CD4-positive, alpha-beta memory T cell (primary cell): ENCODE results near the gene HBA1. TPM values are rescaled to one million over a fixed set of nuclear protein-coding genes. Genes with fewer than 3 reads are reported as not detected.
A peak's percentile ranks its signal among the peaks of the same experiment; 100 is the strongest.

ENCODE experiments used
- CTCF ChIA-PET: fragments of 350-600 bp; sonication (Branson Sonifier 250); formaldehyde crosslinking; loops from one replicate; lab custom pipeline; 2021; ENCODE audit warnings: inconsistent platforms; ENCODE audit not compliant: partially characterized antibody; lab: Charles Lee
- POLR2A ChIA-PET: fragments of 350-600 bp; sonication (Branson Sonifier 250); formaldehyde crosslinking; loops from one replicate; lab custom pipeline; 2021; ENCODE audit not compliant: partially characterized antibody; lab: Charles Lee
- DNase-seq, 5 donors: peaks; one replicate each; pipeline versions ENCODE4 v3.0.0 to v3.0.0-alpha.2; 2020 to 2022; ENCODE audit warnings: mixed read lengths in 1 of 5
- H3K27ac ChIP-seq: one replicate; pipeline ENCODE4 v1.7.0; 2013; ENCODE audit warnings: low read depth, low read length
- H3K27me3 ChIP-seq: 2 replicates; pipeline ENCODE4 v1.7.0; 2013; ENCODE audit warnings: mild to moderate bottlenecking, low read length, moderate library complexity; ENCODE audit not compliant: insufficient read depth
- H3K36me3 ChIP-seq: 2 replicates; pipeline ENCODE4 v1.7.0; 2013; ENCODE audit warnings: mild to moderate bottlenecking, low read length, moderate library complexity; ENCODE audit not compliant: insufficient read depth
- H3K4me1 ChIP-seq: 2 replicates; pipeline ENCODE4 v1.7.0; 2013; ENCODE audit warnings: mild to moderate bottlenecking, low read length, moderate library complexity; ENCODE audit not compliant: insufficient read depth
- H3K4me3 ChIP-seq, 2 donors: one replicate each; pipeline ENCODE4 v1.7.0; 2013; ENCODE audit warnings: low read length in 2 of 2, mild to moderate bottlenecking in 1 of 2
- H3K9me3 ChIP-seq, 2 donors: one replicate each; pipeline ENCODE4 v1.7.0; 2013; ENCODE audit warnings: low read length in 2 of 2, control low read depth in 1 of 2; ENCODE audit not compliant: control insufficient read depth in 1 of 2
- H3K27ac Mint-ChIP-seq, 7 donors: one replicate each; pipeline ENCODE4 v1.8.0; 2020 to 2021; ENCODE audit warnings: mixed read lengths in 7 of 7, mild to moderate bottlenecking in 6 of 7, inconsistent platforms in 3 of 7, moderate library complexity in 3 of 7
- H3K27me3 Mint-ChIP-seq, 2 donors: one replicate each; pipeline ENCODE4 v1.8.0; 2020 to 2021; ENCODE audit warnings: mixed read lengths in 2 of 2
- H3K36me3 Mint-ChIP-seq, 2 donors: one replicate each; pipeline ENCODE4 v1.8.0; 2020 to 2021; ENCODE audit warnings: mixed read lengths in 2 of 2, inconsistent platforms in 1 of 2, mild to moderate bottlenecking in 1 of 2
- H3K4me1 Mint-ChIP-seq, 4 donors: one replicate each; pipeline ENCODE4 v1.8.0; 2020 to 2021; ENCODE audit warnings: mixed read lengths in 4 of 4, mild to moderate bottlenecking in 1 of 4
- H3K4me3 Mint-ChIP-seq, 8 donors: one replicate each; pipeline ENCODE4 v1.8.0; 2020 to 2021; ENCODE audit warnings: mixed read lengths in 8 of 8, mild to moderate bottlenecking in 7 of 8, moderate library complexity in 6 of 8, inconsistent platforms in 3 of 8
- H3K9me3 Mint-ChIP-seq, 8 donors: one replicate each; pipeline ENCODE4 v1.8.0; 2020 to 2021; ENCODE audit warnings: mixed read lengths in 8 of 8, mild to moderate bottlenecking in 5 of 8, inconsistent platforms in 3 of 8, moderate library complexity in 1 of 8
- intact Hi-C: fragments of 100-400 bp; cut with micrococcal nuclease; formaldehyde crosslinking; loops from one replicate; pipeline ENCODE4 v1.15.1; 2023
- polyA plus RNA-seq, 2 donors: library from polyadenylated mRNA; unstranded; fragments of 300-500 nt; fragmentation: Illumina TruSeq; gene quantifications; one replicate each; pipeline ENCODE4 v1.2.3, GENCODE V29; 2021
- total RNA-seq, 2 experiments: library from RNA; stranded (reverse); gene quantifications; one replicate each; pipeline ENCODE4 v1.2.3, GENCODE V29; 2021

HBA1 gene
- total and polyA plus RNA-seq, 4 experiments from 2014 or later, result 0.76 TPM; not detected in 3

DNA sequence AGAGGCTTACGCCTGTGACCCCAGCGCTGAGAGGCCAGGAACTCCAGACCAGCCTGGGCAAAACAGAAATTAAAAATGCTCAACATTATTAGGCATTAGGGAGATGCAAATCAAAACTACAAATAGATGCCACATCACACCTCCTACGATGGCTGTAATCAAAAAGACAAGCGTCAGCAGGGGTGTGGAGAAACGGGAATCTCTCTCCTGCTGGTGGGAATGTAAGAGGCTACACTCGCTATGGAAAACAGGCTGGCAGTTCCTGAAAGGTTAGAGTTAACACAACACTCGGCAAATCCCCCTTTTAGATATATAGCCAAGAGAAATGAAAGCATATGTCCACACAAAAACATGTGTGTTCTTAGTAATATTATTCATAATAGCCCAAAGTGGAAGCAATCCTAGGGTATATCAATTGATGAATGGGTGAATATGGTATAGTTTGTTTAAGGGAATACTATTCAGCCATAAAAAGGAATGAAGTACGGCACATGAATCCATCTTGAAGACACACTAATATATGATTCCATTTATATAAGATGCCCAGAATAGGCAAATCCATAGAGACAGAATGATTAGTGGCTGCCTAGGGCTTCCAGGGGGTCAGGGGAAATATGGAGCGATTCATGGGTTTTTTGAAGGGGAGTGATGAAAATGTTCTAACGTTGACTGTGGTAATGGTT is 36.2 kb upstream of the HBA1 start:
- Mint-ChIP-seq H3K9me3 (peaks cover 0 to 4% (median 0%) of the 10 kb centered on the region in 8 donors), H3K36me3 (peaks cover 0 to 3% of the 10 kb centered on the region in 2 donors), H3K27ac (peak overlapping the region in 5 of 7 donors; percentile 0 to 78 (median 48)), H3K27me3 (peaks cover 4% of the 10 kb centered on the region in 2 donors), H3K4me3 (peak overlapping the region in 7 of 8 donors; percentile 23 to 61 (median 45)), H3K4me1 (peaks cover 5 to 19% (median 9%) of the 10 kb centered on the region in 4 donors)
- CTCF ChIA-PET, result no interaction called here
- POLR2A ChIA-PET, result no interaction called here
- DNase-seq, result no peak
- Histone ChIP-seq H3K9me3 (no peaks in the 10 kb centered on the region), H3K27ac (no peak overlapping the region), H3K36me3 (no peaks in the 10 kb centered on the region), H3K27me3 (no peaks in the 10 kb centered on the region), H3K4me3 (no peak overlapping the region), H3K4me1 (peaks cover 14% of the 10 kb centered on the region)
- intact Hi-C loops, result no loop called here

DNA sequence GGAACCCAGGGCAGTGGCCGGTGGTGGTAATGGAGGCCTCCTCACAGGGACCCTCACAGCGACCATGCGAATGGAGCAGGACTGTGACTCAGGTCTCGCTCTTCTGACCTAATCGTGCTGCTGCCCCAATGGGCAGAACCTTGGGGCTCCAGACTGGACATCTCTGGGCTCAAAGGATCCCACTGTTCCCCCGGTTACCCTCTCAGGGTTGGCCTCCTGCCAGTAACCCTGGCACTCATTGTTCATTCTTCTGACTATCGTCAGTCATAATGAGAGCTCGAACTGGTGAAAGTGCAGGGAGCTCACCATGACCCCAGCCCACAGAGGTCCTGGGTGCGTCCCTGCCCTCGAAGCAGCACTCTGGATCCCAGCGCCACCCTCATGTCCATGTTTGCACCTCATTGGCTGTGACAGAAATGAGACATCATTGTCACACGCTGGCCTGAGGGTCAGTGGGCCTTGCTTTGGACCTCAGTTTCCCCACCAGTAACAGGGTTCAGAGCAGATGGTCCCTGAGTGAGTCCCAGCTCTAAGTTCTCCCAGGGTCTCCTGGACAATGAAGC is 34.0 kb upstream of the HBA1 start:
- Histone ChIP-seq H3K27me3 (no peaks in the 10 kb centered on the region), H3K4me3 (no peak overlapping the region), H3K4me1 (peaks cover 5% of the 10 kb centered on the region), H3K36me3 (no peaks in the 10 kb centered on the region), H3K9me3 (no peaks in the 10 kb centered on the region), H3K27ac (no peak overlapping the region)
- peaks cover 0 to 4% (median 0%) of the 10 kb centered on the region in 8 donors for H3K9me3 Mint-ChIP-seq
- intact Hi-C loops, result no loop called here
- DNase-seq, result no peak
- no peak overlapping the region for H3K4me3 Mint-ChIP-seq
- no peak overlapping the region for H3K27ac Mint-ChIP-seq
- peaks cover 2 to 12% (median 5%) of the 10 kb centered on the region in 4 donors for H3K4me1 Mint-ChIP-seq
- peaks cover 0 to 3% of the 10 kb centered on the region in 2 donors for H3K36me3 Mint-ChIP-seq
- ChIA-PET CTCF (no interaction called here), POLR2A (no interaction called here)
- peaks cover 5 to 8% of the 10 kb centered on the region in 2 donors for H3K27me3 Mint-ChIP-seq

DNA sequence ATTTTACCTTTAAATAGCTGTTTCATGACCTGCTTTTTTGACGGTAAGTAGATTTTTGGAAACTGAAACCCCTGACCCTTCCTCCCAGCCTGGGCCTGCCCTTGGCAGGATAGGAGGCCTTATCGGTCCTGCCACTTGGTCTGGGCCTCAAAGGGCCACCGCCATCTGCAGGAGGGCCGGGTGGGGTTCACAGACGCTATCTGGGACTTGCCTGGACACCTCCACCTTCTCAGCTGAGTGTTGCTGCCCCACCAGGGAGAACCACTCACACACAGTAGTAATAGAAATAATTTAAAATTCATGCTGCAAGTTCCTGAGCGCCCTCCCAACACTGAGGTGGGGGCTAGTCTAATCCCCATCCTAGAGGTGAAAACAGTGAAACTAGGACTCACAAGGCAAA is 33.4 kb upstream of the HBA1 start:
- intact Hi-C loops, result no loop called here

DNA sequence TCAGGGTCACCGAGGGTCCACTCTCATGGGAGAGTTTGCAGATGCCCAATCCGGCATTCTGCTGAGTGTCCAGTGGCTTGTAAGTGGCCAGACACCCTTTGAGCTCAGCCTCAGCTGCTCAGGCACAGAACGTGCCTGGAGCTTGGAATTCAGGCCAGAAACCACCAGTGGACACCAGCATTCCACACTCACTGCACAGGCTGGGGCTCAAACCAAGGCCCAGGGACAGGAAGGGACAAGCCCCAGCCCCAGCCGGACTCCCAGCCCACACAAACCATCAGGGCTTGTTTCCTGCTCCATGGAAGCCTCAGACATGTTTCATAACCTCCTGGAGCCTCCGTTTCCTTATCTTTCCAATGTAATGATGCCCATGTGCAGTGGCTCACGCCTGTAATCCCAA is 33.0 kb upstream of the HBA1 start:
- peaks cover 5 to 9% of the 10 kb centered on the region in 2 donors for H3K27me3 Mint-ChIP-seq
- no peak overlapping the region for H3K4me3 ChIP-seq
- H3K4me1 ChIP-seq, result no peaks in the 10 kb centered on the region
- no peak overlapping the region for H3K4me3 Mint-ChIP-seq
- no peak overlapping the region for H3K27ac ChIP-seq
- DNase-seq, result no peak
- H3K27me3 ChIP-seq, result no peaks in the 10 kb centered on the region
- no peak overlapping the region for H3K27ac Mint-ChIP-seq
- peaks cover 2 to 6% (median 4%) of the 10 kb centered on the region in 4 donors for H3K4me1 Mint-ChIP-seq
- H3K36me3 Mint-ChIP-seq, result peaks cover 0 to 3% of the 10 kb centered on the region in 2 donors
- no peaks in the 10 kb centered on the region for H3K36me3 ChIP-seq
- ChIA-PET CTCF (no interaction called here), POLR2A (no interaction called here)
- intact Hi-C loops, result no loop called here
- H3K9me3 ChIP-seq, result no peaks in the 10 kb centered on the region
- peaks cover 0 to 4% (median 0%) of the 10 kb centered on the region in 8 donors for H3K9me3 Mint-ChIP-seq

More for the DNA sequence above, 33.4 kb upstream of the HBA1 start:
- Histone ChIP-seq H3K27ac (no peak overlapping the region), H3K36me3 (no peaks in the 10 kb centered on the region), H3K4me1 (no peaks in the 10 kb centered on the region), H3K27me3 (no peaks in the 10 kb centered on the region), H3K4me3 (no peak overlapping the region), H3K9me3 (no peaks in the 10 kb centered on the region)
- Mint-ChIP-seq H3K36me3 (peaks cover 0 to 3% of the 10 kb centered on the region in 2 donors), H3K9me3 (peaks cover 0 to 4% (median 0%) of the 10 kb centered on the region in 8 donors), H3K4me3 (no peak overlapping the region), H3K27ac (no peak overlapping the region), H3K4me1 (peaks cover 2 to 7% (median 4%) of the 10 kb centered on the region in 4 donors), H3K27me3 (peaks cover 5 to 8% of the 10 kb centered on the region in 2 donors)
- ChIA-PET POLR2A (no interaction called here), CTCF (no interaction called here)
- DNase-seq, result no peak

DNA sequence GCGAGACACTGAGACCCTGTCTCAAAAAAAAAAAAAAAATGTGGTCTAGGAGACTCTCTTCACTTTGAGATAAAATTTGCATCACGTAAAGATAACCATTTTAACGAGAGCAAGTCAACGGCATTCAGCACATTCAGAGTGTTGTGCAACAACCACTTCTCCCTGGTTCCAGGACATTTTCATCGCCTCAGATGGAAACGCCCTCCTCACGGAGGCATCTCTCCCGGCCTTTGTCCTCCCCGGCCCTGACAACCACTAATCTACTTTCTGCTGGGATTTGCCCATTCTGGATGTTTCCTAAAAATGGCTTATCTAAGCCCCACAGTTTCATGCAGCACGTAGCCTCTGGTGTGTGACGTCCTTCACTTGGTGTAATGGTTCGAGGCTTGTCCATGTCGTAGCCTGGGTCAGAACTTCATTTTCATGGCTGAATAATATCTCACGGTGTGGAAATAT is 31.7 kb upstream of the HBA1 start:
- Mint-ChIP-seq H3K27me3 (peaks cover 5 to 11% of the 10 kb centered on the region in 2 donors), H3K36me3 (no peaks in the 10 kb centered on the region), H3K4me1 (no peaks in the 10 kb centered on the region), H3K27ac (peak overlapping the region in 1 of 7 donors; percentile 41), H3K9me3 (no peaks in the 10 kb centered on the region), H3K4me3 (no peak overlapping the region)
- CTCF ChIA-PET, result no interaction called here
- Histone ChIP-seq H3K27ac (no peak overlapping the region), H3K9me3 (no peaks in the 10 kb centered on the region), H3K4me1 (no peaks in the 10 kb centered on the region), H3K27me3 (no peaks in the 10 kb centered on the region), H3K4me3 (no peak overlapping the region), H3K36me3 (no peaks in the 10 kb centered on the region)
- DNase-seq, result no peak
- intact Hi-C loops, result no loop called here
- POLR2A ChIA-PET, result no interaction called here

DNA sequence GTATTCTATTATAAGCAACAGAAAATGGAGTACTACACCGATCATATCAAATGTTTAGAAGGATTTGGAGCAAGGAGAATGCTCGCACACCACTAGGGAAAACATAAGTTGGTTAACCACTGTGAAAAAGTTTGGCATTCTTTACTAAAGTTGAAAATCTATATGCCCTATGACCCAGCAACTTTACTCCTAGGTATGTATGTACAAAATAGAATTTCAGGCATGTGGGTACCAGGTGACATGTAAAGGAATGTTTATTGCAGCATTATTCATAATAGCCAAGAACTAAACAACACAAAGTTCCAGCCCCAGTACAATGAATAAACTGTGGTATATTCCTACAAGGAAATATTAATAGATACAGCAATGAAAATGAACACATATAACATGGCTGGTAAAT is 29.8 kb upstream of the HBA1 start:
- DNase-seq, result no peak
- Histone ChIP-seq H3K36me3 (no peaks in the 10 kb centered on the region), H3K27ac (no peak overlapping the region), H3K4me1 (no peaks in the 10 kb centered on the region), H3K4me3 (no peak overlapping the region), H3K27me3 (no peaks in the 10 kb centered on the region), H3K9me3 (no peaks in the 10 kb centered on the region)
- no peaks in the 10 kb centered on the region for H3K4me1 Mint-ChIP-seq
- peaks cover 11 to 17% of the 10 kb centered on the region in 2 donors for H3K27me3 Mint-ChIP-seq
- no peak overlapping the region for H3K4me3 Mint-ChIP-seq
- peak overlapping the region in 1 of 7 donors; percentile 17 for H3K27ac Mint-ChIP-seq
- POLR2A ChIA-PET, result no interaction called here
- no peaks in the 10 kb centered on the region for H3K36me3 Mint-ChIP-seq
- intact Hi-C loops, result no loop called here
- CTCF ChIA-PET, result no interaction called here
- no peaks in the 10 kb centered on the region for H3K9me3 Mint-ChIP-seq

DNA sequence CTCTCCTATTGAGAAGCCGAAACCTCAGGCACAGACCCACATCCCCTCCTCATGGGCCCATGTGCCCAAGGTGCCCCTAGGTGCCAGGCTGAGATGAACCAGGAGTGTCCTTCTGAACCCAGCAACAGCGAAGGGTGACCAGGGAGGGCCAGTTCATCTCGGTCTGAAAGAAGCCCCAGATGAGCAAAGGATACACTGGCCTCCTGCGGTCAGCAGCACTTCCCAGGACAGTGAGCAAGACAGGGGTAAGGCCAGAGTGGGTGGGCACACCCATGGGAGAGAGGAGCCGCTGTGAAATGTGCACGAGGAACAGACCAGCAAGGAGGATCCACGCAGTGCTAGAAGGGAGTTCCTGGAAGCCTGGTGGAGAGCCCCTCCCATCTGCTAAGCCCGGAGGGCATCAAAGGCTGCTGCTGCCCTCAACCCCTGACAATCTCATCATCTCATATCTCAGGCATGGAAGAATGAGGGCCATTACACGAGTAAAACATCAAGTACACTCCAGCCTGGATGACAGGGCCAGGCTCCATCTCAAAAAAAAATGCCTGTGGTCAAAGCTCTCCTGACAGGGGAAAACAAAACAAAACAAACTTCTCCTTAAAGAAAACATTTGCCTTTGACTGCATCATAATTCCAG is 27.3 kb upstream of the HBA1 start:
- CTCF ChIA-PET, result no interaction called here
- H3K9me3 Mint-ChIP-seq, result peaks cover 0 to 2% (median 0%) of the 10 kb centered on the region in 8 donors
- no peak overlapping the region for H3K4me3 Mint-ChIP-seq

More for the DNA sequence above, 27.3 kb upstream of the HBA1 start:
- POLR2A ChIA-PET, result no interaction called here
- H3K9me3 ChIP-seq, result no peaks in the 10 kb centered on the region
- no peak overlapping the region for H3K27ac ChIP-seq
- intact Hi-C loops, result no loop called here
- no peak overlapping the region for H3K4me3 ChIP-seq
- DNase-seq, result no peak
- no peaks in the 10 kb centered on the region for H3K4me1 ChIP-seq
- H3K27me3 ChIP-seq, result no peaks in the 10 kb centered on the region
- H3K27me3 Mint-ChIP-seq, result peaks cover 13 to 18% of the 10 kb centered on the region in 2 donors
- H3K36me3 Mint-ChIP-seq, result no peaks in the 10 kb centered on the region
- no peaks in the 10 kb centered on the region for H3K36me3 ChIP-seq
- no peak overlapping the region for H3K27ac Mint-ChIP-seq
- H3K4me1 Mint-ChIP-seq, result no peaks in the 10 kb centered on the region
